Esophagus (tissue), 2 donors: ENCODE data around the gene GMPR. TPM values are rescaled to one million over a fixed set of nuclear protein-coding genes. Genes with fewer than 3 reads are reported as not detected.
"Not testable (repeated sequence)": the region's sequence is repeated elsewhere in the genome, so short reads cannot be mapped to it uniquely, and the experiment has no call there.

ENCODE experiments used
- H3K27ac ChIP-seq, 2 donors: one replicate each; pipeline ENCODE4 v1.5.1; 2013; ENCODE audit warnings: low read depth in 2 of 2, mild to moderate bottlenecking in 2 of 2, inconsistent platforms in 1 of 2, low read length in 1 of 2, moderate library complexity in 1 of 2
- H3K27me3 ChIP-seq, 2 donors: one replicate each; pipeline ENCODE4 v1.6.1; 2013; ENCODE audit warnings: low read length in 2 of 2, control low read depth in 1 of 2, mild to moderate bottlenecking in 1 of 2; ENCODE audit not compliant: insufficient read depth in 2 of 2, control insufficient read depth in 1 of 2
- H3K36me3 ChIP-seq, 2 donors: one replicate each; pipeline ENCODE4 v1.6.1; 2013; ENCODE audit warnings: low read length in 1 of 2; ENCODE audit not compliant: control insufficient read depth in 2 of 2, insufficient read depth in 2 of 2
- H3K4me1 ChIP-seq, 2 donors: one replicate each; pipeline ENCODE4 v1.6.1; 2013; ENCODE audit warnings: low read length in 1 of 2; ENCODE audit not compliant: control insufficient read depth in 2 of 2, insufficient read depth in 2 of 2
- H3K4me3 ChIP-seq, 2 donors: one replicate each; pipeline ENCODE4 v1.5.1; 2013; ENCODE audit warnings: low read length in 2 of 2, mild to moderate bottlenecking in 2 of 2, low read depth in 1 of 2, moderate library complexity in 1 of 2
- H3K9me3 ChIP-seq, 2 donors: one replicate each; pipeline ENCODE4 v1.6.1; 2013; ENCODE audit warnings: mild to moderate bottlenecking in 2 of 2, low read depth in 1 of 2, low read length in 1 of 2, moderate library complexity in 1 of 2; ENCODE audit not compliant: control insufficient read depth in 2 of 2, insufficient read depth in 1 of 2
- WGBS, 2 donors: extraction: QIAGEN DNeasy Blood & Tissue Kit; methylation state at CpG; one replicate each; pipeline ENCODE4 v1.1.7; 2013; 5-methylcytosine and 5-hydroxymethylcytosine counted together
- polyA plus RNA-seq, 2 donors: library from polyadenylated mRNA; stranded (reverse); fragments of 200-250 nt; gene quantifications; one replicate each; pipeline ENCODE4 v1.2.3, GENCODE V29; 2013
- donor health status: healthy with polysubstance abuse.
- donor health status: Bipolar disorder and iron deficiency.

Gene GMPR
- polyA plus RNA-seq, 2 donors = 1.9 to 2.5 TPM

- no peaks in the 10 kb centered on the region for H3K27me3 ChIP-seq
- peaks cover 0 to 3% of the 10 kb centered on the region in 2 donors for H3K4me1 ChIP-seq
- peaks cover 0 to 4% of the 10 kb centered on the region in 2 donors for H3K9me3 ChIP-seq
- no peak overlapping the region for H3K27ac ChIP-seq
- H3K4me3 ChIP-seq = no peak overlapping the region
- 96 to 97% methylated on average over 9 of the region's 9 CpGs for WGBS, 2 donors
- no peaks in the 10 kb centered on the region for H3K36me3 ChIP-seq
These were observed 16.1 kb downstream of the GMPR start for GRCh38 chr6:16254535-16254934.

DNA sequence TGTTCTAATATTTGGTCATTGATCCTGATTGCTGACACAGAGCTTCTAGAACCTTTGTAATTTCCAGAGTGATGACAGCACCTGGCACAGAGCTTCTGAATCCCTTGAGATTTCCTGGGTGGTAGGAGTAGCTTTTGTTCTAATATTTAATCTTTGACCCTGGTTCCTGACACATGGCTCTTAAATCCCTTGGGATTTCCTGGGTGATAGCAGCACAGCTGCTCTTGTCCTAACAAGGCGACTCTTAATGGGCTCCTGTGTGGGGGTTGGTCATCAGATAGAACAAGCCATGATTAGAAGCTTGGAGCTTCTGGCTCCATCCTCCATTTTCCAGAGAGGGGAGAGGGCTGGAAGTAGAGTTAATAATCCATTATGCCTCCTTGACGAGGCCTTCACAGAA lies 18.4 kb downstream of the GMPR start:
- H3K4me3 ChIP-seq = no peak overlapping the region
- H3K27ac ChIP-seq = no peak overlapping the region
- H3K36me3 ChIP-seq = no peaks in the 10 kb centered on the region
- H3K9me3 ChIP-seq = peaks cover 0 to 4% of the 10 kb centered on the region in 2 donors
- no peaks in the 10 kb centered on the region for H3K4me1 ChIP-seq
- no peaks in the 10 kb centered on the region for H3K27me3 ChIP-seq
- WGBS, 2 donors = 90 to 95% methylated on average over 2 of the region's 2 CpGs

GRCh38 chr6:16257999-16258708 lies 19.8 kb downstream of the GMPR start:
- WGBS, 2 donors = 73 to 75% methylated on average over 7 of the region's 7 CpGs
- H3K27ac ChIP-seq = no peak overlapping the region
- no peaks in the 10 kb centered on the region for H3K36me3 ChIP-seq
- no peaks in the 10 kb centered on the region for H3K27me3 ChIP-seq
- H3K4me1 ChIP-seq = no peaks in the 10 kb centered on the region
- H3K4me3 ChIP-seq = no peak overlapping the region
- peaks cover 0 to 4% of the 10 kb centered on the region in 2 donors for H3K9me3 ChIP-seq

- Histone ChIP-seq H3K36me3 (no peaks in the 10 kb centered on the region), H3K4me1 (no peaks in the 10 kb centered on the region), H3K27me3 (no peaks in the 10 kb centered on the region), H3K27ac (no peak overlapping the region), H3K4me3 (no peak overlapping the region), H3K9me3 (peaks cover 0 to 4% of the 10 kb centered on the region in 2 donors)
- 78 to 80% methylated on average over 6 of the region's 6 CpGs for WGBS, 2 donors
These were observed 20.3 kb downstream of the GMPR start for GRCh38 chr6:16258709-16259075.

DNA sequence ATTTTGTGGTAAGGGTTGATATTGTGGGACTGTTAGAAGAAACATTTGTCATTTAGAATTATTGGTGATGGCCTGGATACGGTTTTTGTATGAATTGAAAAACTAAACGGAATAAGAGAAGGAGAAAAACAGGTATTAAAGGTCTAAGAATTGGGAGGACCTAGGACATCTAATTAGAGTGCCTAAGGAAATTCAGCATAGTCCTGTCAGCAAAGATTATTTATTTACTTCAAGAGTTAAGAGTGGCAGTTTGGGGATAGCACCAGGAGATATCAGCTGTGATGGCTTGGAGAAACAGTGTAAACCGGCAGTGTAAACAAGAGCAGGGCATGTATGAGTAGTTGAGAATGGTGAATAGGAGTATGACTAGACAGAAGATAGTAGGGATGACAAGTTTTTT lies 21.2 kb downstream of the GMPR start:
- not testable (repeated sequence) for H3K36me3 ChIP-seq, H3K9me3 ChIP-seq, H3K4me1 ChIP-seq, H3K27ac ChIP-seq, H3K27me3 ChIP-seq, H3K4me3 ChIP-seq
- 84 to 87% methylated on average over 2 of the region's 3 CpGs for WGBS, 2 donors

- H3K4me3 ChIP-seq, H3K9me3 ChIP-seq, H3K27ac ChIP-seq, H3K4me1 ChIP-seq, H3K27me3 ChIP-seq, H3K36me3 ChIP-seq: not testable (repeated sequence)
- 84 to 88% methylated on average over 6 to 8 of the region's 9 CpGs for WGBS, 2 donors
These were observed 22.2 kb downstream of the GMPR start for GRCh38 chr6:16260602-16261001.

GRCh38 chr6:16262773-16263172 lies 24.4 kb downstream of the GMPR start:
- H3K4me1 ChIP-seq, H3K36me3 ChIP-seq, H3K27me3 ChIP-seq, H3K9me3 ChIP-seq, H3K4me3 ChIP-seq, H3K27ac ChIP-seq: not testable (repeated sequence)
- WGBS, 2 donors = 88 to 89% methylated on average over 12 of the region's 12 CpGs

DNA sequence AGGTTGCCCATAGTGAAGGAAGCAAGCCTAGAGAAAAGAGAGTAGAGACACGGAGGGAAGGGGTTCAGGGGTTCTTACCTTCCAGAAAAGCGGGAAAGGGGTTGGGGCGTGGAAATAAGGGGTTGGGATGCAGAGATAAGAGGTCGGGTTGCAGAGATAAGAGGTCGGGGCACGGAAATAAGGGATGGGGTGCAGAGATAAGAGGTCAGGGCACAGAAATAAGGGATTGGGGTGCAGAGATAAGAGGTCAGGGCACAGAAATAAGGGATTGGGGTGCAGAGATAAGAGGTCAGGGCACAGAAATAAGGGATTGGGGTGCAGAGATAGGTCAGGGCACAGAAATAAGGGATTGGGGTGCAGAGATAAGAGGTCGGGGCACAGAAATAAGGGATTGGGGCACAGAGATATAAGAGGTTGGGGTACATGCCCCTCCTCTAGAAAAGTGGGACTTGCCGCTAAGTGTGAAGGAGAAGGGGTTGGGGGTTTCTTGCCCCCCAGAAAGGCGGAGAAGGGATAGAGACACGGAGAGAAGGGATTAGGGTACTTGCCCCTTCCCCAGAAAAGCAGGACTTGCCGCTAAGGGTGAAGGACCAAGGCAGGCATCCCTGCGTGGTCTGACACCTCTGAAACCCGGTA lies 25.2 kb downstream of the GMPR start:
- not testable (repeated sequence) for H3K4me3 ChIP-seq
- WGBS, 2 donors = 80 to 88% methylated on average over 13 of the region's 13 CpGs

DNA sequence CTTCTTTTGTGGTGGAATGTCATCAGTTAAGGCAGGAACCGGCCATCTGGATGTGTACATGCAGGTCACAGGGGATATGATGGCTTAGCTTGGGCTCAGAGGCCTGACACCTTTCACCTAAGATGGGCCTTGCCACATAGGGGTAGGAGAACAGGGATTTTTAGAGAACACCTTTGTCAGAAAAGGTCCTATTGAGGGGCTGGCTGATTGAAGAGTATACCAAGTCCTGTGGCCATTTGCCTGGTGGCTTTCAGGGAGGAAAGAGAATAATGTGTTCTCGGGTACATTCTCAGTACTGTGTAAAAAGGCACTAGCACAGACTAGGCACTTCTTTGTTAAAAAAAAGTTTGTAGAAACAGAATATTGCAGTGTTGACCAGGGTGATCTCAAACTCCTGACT lies 26.4 kb downstream of the GMPR start:
- Histone ChIP-seq H3K27ac (no peak overlapping the region), H3K36me3 (no peaks in the 10 kb centered on the region), H3K9me3 (no peaks in the 10 kb centered on the region), H3K4me3 (no peak overlapping the region), H3K4me1 (no peaks in the 10 kb centered on the region), H3K27me3 (no peaks in the 10 kb centered on the region)
- WGBS, 2 donors = 95 to 100% methylated on average over 1 to 2 of the region's 2 CpGs

More for the DNA sequence above, 25.2 kb downstream of the GMPR start:
- not testable (repeated sequence) for H3K4me1 ChIP-seq, H3K9me3 ChIP-seq, H3K27ac ChIP-seq, H3K36me3 ChIP-seq, H3K27me3 ChIP-seq
